ENCODE data around the gene NFATC2.

NFATC2 gene

GRCh38 chr20:51492167-51493092 is 50.1 kb downstream of the NFATC2 start:
- TF ChIP-seq, protein P1, sequence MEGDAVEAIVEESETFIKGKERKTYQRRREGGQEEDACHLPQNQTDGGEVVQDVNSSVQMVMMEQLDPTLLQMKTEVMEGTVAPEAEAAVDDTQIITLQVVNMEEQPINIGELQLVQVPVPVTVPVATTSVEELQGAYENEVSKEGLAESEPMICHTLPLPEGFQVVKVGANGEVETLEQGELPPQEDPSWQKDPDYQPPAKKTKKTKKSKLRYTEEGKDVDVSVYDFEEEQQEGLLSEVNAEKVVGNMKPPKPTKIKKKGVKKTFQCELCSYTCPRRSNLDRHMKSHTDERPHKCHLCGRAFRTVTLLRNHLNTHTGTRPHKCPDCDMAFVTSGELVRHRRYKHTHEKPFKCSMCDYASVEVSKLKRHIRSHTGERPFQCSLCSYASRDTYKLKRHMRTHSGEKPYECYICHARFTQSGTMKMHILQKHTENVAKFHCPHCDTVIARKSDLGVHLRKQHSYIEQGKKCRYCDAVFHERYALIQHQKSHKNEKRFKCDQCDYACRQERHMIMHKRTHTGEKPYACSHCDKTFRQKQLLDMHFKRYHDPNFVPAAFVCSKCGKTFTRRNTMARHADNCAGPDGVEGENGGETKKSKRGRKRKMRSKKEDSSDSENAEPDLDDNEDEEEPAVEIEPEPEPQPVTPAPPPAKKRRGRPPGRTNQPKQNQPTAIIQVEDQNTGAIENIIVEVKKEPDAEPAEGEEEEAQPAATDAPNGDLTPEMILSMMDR (IDR thresholded peaks at IDR 0.05; ENCODE audit: low read depth, low read length) = no peak
- peak overlapping the region in 1 of 2 donors; percentile 6 for H3K4me3 ChIP-seq (replicated peaks in 1 of 2; ENCODE audit: low read depth in 2 of 2, low read length in 2 of 2)
- peak; percentile 50 to 83 for DNase-seq (ENCODE audit: low read depth in 2 of 2)

- H3K4me3 ChIP-seq (replicated peaks in 1 of 2; ENCODE audit: low read depth in 2 of 2, low read length in 2 of 2) = no peak overlapping the region
- TF ChIP-seq, protein P1 (IDR thresholded peaks at IDR 0.05; ENCODE audit: low read depth, low read length) = no peak
- no peak for DNase-seq (ENCODE audit: low read depth in 2 of 2)
Measured at GRCh38 chr20:51491393-51491792, 51.1 kb downstream of the NFATC2 start.

GRCh38 chr20:51490635-51491034 is 51.9 kb downstream of the NFATC2 start:
- TF ChIP-seq, protein P1 (IDR thresholded peaks at IDR 0.05; ENCODE audit: low read depth, low read length) = no peak
- no peak for DNase-seq (ENCODE audit: low read depth in 2 of 2)
- H3K4me3 ChIP-seq (replicated peaks in 1 of 2; ENCODE audit: low read depth in 2 of 2, low read length in 2 of 2) = no peak overlapping the region

DNA sequence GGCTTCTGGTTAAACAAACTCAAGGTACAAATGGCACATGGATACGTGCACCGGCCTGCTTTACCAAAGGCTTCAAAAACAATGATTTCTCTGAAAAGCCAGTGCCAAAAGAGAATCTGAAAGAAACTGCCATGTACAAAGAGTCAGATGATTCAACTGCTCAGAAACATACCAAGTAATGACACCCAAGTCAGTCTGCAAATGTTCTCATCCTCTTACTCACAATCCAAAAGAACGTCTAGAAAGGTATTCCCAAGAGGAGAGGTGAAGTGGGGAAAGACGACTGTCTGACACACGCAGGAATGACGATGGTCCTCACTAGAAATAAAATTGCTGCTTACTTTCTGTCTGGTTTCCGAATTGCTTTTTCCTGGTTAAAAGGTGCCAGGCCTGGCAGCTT is 52.9 kb downstream of the NFATC2 start:
- DNase-seq (ENCODE audit: low read depth in 2 of 2) = peak in 1 of 2 donors; percentile 68
- TF ChIP-seq, protein P1 (IDR thresholded peaks at IDR 0.05; ENCODE audit: low read depth, low read length) = no peak
- no peak overlapping the region for H3K4me3 ChIP-seq (replicated peaks in 1 of 2; ENCODE audit: low read depth in 2 of 2, low read length in 2 of 2)

- no peak overlapping the region for H3K4me3 ChIP-seq (replicated peaks in 1 of 2; ENCODE audit: low read depth in 2 of 2, low read length in 2 of 2)
- TF ChIP-seq, protein P1 (IDR thresholded peaks at IDR 0.05; ENCODE audit: low read depth, low read length) = no peak
- peak in 1 of 2 donors; percentile 70 for DNase-seq (ENCODE audit: low read depth in 2 of 2)
Measured at GRCh38 chr20:51488331-51488730, 54.2 kb downstream of the NFATC2 start.

GRCh38 chr20:51487565-51488268 is 54.8 kb downstream of the NFATC2 start:
- TF ChIP-seq, protein P1 (IDR thresholded peaks at IDR 0.05; ENCODE audit: low read depth, low read length) = no peak
- H3K4me3 ChIP-seq (replicated peaks in 1 of 2; ENCODE audit: low read depth in 2 of 2, low read length in 2 of 2) = no peak overlapping the region
- DNase-seq (ENCODE audit: low read depth in 2 of 2) = peak; percentile 62 to 89

All from cardiac fibroblast (primary cell).